Measurements from ENCODE around the gene MAPKAP1. TPM values are rescaled to one million over a fixed set of nuclear protein-coding genes. Genes with fewer than 3 reads are reported as not detected.

The MAPKAP1 gene
- total RNA-seq, 2 experiments from 2014 or later = 47.2 to 48.0 TPM

DNA sequence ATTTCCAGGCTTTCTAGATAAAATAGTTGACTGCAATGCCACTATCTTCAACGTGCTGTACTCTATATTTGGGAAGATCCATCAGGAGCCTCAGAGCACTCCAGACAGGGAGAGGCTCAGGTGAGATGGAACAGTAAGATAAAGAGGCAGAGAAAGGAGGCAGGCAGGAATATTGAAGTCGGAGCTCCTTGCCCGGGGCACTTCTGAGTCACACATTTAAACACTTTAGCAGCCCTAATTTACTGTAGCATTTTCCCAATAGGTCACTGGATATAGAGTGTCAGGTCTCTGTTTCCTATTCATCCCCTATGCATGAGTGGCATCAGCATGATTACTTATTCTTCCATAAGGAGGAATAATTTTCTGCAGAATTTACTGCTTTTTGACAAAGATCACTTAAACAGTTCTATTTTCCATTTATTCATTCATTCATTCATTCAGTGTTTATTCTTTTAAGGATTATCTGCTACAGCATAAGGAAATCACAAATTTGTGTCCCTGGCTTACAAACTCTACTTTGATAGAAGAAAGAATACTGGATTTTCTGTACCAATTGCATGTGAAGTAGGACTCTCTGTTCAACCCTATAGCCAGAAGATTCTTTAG lies 170.7 kb downstream of the MAPKAP1 start:
- peaks cover 8% of the 10 kb centered on the region for H3K36me3 Mint-ChIP-seq (ENCODE audit: low read depth)
- CTCF ChIA-PET = interaction anchor here (1.2 kb wide), 1 partner anchor 8 kb away, joined by 3 read pairs; no protein-coding TSS in a partner anchor
- H3K9me3 Mint-ChIP-seq = no peaks in the 10 kb centered on the region
- peaks cover 2% of the 10 kb centered on the region for H3K4me1 Mint-ChIP-seq
- DNase-seq = no peak
- POLR2A ChIA-PET = no interaction called here
- no peak overlapping the region for H3K27ac Mint-ChIP-seq
- no peaks in the 10 kb centered on the region for H3K27me3 Mint-ChIP-seq
- H3K4me3 Mint-ChIP-seq = no peak overlapping the region

DNA sequence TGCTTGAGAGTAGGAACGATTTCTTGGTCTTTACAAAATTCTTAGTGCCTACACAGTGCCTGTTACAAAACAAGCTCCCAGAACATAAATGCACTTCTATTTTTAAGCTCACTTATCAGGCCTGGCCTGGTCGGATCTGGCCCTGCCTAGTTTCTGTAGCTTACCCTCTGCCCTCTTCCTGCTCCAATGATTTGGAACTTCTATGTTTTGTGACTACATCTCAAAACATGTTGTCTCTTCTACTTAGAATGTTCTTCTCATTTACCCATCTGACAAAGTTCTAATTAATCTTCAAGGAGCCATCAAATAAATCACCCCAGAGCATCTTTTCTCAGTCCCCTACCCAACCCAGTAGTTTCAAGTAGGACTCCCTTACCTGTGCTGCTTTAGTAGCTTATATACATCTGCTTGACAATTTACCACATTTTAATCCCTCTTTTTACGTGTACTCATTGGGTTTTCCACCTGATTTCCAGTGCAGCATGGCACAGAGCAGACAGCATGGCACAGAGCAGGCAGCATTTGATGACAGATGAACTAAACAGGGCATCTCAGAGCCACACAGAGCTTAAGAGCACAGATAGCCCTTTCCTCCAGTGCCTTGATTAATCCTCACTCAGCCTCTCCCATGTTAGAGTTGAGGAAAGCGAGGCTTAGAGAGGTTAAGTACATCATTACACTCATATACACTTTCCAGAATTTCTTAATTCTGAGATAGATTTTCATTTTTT lies 171.9 kb downstream of the MAPKAP1 start:
- Mint-ChIP-seq H3K27me3 (no peaks in the 10 kb centered on the region), H3K27ac (no peak overlapping the region), H3K36me3 (ENCODE audit: low read depth) (no peaks in the 10 kb centered on the region), H3K4me1 (peaks cover 8% of the 10 kb centered on the region), H3K4me3 (no peak overlapping the region), H3K9me3 (no peaks in the 10 kb centered on the region)
- DNase-seq = no peak
- ChIA-PET POLR2A (no interaction called here), CTCF (interaction anchor here (1.0 to 1.2 kb wide), 2 partner anchors 9 to 127 kb away, joined by 3 to 4 read pairs; no protein-coding TSS in a partner anchor)

DNA sequence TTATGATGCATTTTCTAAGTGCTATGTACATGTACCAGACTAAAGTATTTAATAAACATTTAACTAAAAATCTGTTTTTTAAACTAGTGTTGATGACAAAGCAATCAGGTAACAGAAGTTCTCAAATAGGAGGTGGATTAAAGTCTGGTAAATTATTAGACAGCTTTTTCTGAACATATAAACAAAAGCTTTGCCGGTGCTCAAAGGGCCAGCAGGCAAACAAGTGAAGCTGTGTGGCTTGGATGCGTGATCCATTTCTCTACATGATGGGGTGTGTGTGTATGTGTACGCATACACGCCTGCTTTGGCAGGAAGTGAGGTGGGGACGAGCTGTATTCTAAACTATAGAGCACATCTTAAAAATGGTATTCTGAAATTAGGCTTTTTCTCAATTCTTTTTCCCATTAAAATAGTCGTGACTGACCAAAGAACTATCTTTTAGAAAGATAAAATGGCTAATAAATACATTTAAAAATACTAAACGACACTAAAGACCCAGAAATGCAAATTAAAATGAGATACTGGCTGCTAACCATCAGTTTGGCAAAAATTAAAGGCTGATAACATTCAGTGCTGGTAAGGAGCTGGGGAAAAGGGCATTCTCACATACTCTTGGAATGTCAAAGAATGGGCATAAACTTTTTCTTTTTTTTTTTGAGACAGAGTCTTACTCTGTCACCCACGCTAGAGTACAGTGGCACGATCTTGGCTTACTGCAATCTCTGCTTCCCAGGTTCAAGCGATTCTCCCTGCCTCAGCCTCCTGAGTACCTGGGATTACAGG lies 174.0 kb downstream of the MAPKAP1 start:
- no peaks in the 10 kb centered on the region for H3K9me3 Mint-ChIP-seq
- H3K4me1 Mint-ChIP-seq = peaks cover 18% of the 10 kb centered on the region
- ChIA-PET CTCF (interaction anchor here (1.0 kb wide), 1 partner anchor 26 kb away, joined by 3 read pairs; no protein-coding TSS in a partner anchor), POLR2A (interaction anchor here (0.6 kb wide), 1 partner anchor 1296 kb away, joined by 3 read pairs; no protein-coding TSS in a partner anchor)
- DNase-seq = no peak
- no peak overlapping the region for H3K27ac Mint-ChIP-seq
- peaks cover 2% of the 10 kb centered on the region for H3K36me3 Mint-ChIP-seq (ENCODE audit: low read depth)
- no peak overlapping the region for H3K4me3 Mint-ChIP-seq
- H3K27me3 Mint-ChIP-seq = no peaks in the 10 kb centered on the region

DNA sequence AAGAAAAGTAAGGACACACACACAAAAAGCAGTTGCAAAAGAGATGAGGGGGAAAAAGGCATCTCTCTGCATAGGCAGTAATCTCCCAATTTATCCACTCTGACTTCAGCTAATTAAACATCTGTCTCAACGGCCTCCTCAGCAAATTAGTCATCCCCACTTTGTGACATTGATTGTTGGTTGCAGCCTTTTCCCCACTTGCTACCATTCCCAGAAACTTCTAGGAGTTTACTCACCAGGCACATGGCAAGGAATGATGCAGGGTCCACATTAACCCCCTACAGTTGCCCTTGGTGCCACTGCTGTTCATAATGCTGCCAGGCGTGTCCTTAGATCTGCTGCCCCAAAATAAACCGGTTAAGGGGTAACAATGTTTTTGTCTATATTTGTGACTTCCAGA lies 174.6 kb downstream of the MAPKAP1 start:
- Mint-ChIP-seq H3K9me3 (no peaks in the 10 kb centered on the region), H3K27me3 (no peaks in the 10 kb centered on the region), H3K4me3 (no peak overlapping the region), H3K4me1 (peaks cover 22% of the 10 kb centered on the region), H3K27ac (no peak overlapping the region), H3K36me3 (ENCODE audit: low read depth) (peaks cover 2% of the 10 kb centered on the region)
- ChIA-PET CTCF (interaction anchor here (1.0 kb wide), 1 partner anchor 26 kb away, joined by 3 read pairs; no protein-coding TSS in a partner anchor), POLR2A (interaction anchor here (0.6 kb wide), 1 partner anchor 1297 kb away, joined by 3 read pairs; no protein-coding TSS in a partner anchor)
- no peak for DNase-seq

DNA sequence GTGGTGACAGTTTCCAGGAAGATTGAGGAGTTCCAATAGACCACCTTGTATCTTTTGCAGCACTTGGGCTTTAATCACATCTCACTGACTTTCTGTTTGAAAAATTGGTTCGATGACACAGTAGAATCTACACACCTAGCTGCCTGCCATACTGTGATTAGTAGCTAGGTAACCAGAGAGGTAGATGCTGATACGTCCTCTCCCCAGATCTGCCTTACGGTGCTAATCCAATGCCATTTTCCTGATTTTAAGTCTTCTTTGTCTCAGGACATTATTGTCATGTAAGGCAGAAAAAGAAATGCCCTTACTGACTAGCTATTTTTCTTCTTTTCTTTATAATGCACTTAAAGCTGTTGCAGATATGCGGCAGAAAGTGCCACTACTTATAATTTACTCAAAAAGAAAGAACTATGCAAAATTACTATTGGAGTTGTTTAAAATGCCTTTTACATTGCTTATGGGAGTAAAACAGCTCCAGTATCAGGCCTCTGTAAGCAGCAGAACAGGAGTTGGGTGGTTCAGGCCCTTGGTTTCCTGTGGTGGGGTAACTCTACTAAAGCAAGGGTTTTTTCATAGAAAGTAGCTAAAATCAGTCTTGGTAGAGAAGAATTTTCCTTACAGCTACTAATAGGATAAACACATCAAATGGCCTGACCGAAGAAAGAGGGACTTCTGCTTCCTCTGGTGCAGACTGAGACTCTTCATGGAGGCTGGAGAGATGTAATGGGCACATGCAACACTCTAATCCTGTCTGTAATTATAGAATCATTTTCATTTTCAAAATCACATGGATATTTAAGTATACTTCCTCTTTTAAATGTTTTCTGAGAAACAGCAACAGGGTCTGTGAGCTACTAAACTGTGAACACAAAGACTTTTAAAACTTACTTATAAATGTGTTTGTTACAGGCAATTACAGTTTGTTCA lies 177.2 kb downstream of the MAPKAP1 start:
- H3K9me3 Mint-ChIP-seq = no peaks in the 10 kb centered on the region
- DNase-seq = no peak
- peak overlapping the region; percentile 70 for H3K27ac Mint-ChIP-seq
- H3K36me3 Mint-ChIP-seq (ENCODE audit: low read depth) = peaks cover 2% of the 10 kb centered on the region
- no peak overlapping the region for H3K4me3 Mint-ChIP-seq
- CTCF ChIA-PET = interaction anchor here (0.7 to 1.6 kb wide), 4 partner anchors 12 to 240 kb away, joined by 3 to 5 read pairs (median 4); no protein-coding TSS in a partner anchor
- peaks cover 27% of the 10 kb centered on the region for H3K4me1 Mint-ChIP-seq
- POLR2A ChIA-PET = interaction anchor here (1.0 to 2.5 kb wide), 3 partner anchors 8 to 16 kb away, joined by 3 to 15 read pairs (median 4); no protein-coding TSS in a partner anchor
- H3K27me3 Mint-ChIP-seq = no peaks in the 10 kb centered on the region

DNA sequence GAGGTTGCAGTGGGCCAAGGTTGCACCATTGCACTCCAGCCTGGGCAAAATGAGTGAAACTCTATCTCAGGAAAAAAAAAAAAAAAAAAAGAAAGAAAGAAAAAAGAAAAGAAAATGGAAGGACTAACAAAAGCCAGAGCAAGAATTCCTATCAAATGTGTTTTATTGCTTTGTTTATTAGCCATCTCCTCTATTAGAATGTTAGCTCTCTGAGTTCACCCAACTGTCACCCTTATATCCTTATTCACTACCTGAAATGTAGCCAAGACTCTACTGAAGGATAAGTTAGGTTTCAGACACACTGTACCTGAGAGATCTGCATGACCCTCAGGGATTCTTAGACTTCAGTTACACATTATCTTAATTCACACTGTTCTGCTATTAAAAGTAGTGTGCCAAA lies 177.9 kb downstream of the MAPKAP1 start:
- Mint-ChIP-seq H3K4me1 (peaks cover 30% of the 10 kb centered on the region), H3K9me3 (no peaks in the 10 kb centered on the region), H3K27me3 (no peaks in the 10 kb centered on the region), H3K27ac (peak overlapping the region; percentile 70), H3K4me3 (no peak overlapping the region), H3K36me3 (ENCODE audit: low read depth) (peaks cover 2% of the 10 kb centered on the region)
- POLR2A ChIA-PET = interaction anchor here (1.2 to 2.5 kb wide), 2 partner anchors 7 to 15 kb away, joined by 3 to 15 read pairs; no protein-coding TSS in a partner anchor
- CTCF ChIA-PET = interaction anchor here (0.7 to 1.6 kb wide), 4 partner anchors 11 to 239 kb away, joined by 3 to 7 read pairs (median 4); no protein-coding TSS in a partner anchor
- DNase-seq = no peak

DNA sequence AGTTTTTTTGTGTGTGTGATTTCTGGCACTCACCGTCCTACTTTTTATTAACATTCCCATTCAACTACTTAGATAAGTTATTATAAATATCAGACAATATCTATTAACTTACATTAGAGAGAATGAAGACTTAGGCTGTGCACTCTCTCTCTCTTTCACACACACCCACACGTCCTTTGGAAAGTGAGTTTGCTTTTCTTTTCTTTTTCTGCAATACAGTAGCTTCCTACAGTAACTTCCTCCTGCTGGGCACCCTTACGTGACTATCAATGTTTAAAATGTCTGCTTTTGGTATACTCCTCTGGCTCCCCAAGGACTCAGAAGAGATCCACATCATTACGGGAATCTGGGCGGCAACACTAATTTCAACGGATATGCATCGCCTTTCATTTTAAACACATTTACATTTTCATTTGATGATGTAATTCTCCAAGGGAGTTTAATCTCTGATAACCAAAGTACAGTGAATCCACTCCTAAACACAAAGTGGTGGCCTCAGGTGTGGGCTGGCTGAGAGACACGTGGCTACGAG lies 179.5 kb downstream of the MAPKAP1 start:
- no peak overlapping the region for H3K27ac Mint-ChIP-seq
- peaks cover 12% of the 10 kb centered on the region for H3K36me3 Mint-ChIP-seq (ENCODE audit: low read depth)
- ChIA-PET CTCF (no interaction called here), POLR2A (no interaction called here)
- no peak overlapping the region for H3K4me3 Mint-ChIP-seq
- H3K4me1 Mint-ChIP-seq = peaks cover 41% of the 10 kb centered on the region
- no peaks in the 10 kb centered on the region for H3K9me3 Mint-ChIP-seq
- no peak for DNase-seq
- H3K27me3 Mint-ChIP-seq = no peaks in the 10 kb centered on the region

DNA sequence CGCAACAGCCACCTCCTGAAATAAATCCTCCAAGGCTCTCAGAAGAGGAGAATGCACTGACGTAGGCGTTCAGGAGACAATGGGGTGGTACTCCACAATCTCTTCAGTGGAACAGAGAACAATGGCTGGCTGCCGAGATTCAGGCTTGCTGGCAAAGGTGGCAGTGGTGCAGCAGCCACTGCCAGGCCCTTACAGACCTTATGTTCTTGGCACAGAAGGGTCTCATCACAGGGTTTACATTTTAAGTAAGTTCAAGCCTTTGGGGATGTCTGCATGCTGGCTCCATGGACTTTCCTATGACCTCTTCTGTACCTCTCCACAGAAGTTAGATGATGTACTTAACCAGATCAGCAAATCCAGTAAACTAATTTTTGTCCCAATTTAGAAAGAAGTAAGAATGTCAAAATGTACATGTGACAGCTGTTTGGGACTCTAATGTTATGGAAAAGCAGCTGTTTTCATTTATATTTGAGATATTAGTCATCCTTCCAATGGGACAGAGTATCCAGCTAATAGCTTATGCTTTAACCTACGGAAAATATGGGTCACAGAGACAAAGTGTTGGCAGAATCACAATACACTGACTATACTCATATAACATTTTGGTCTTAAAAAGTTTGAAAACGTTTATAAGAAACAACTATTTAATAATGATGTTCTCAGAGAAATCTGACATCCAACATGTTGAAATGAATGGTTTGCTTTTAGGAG lies 180.9 kb downstream of the MAPKAP1 start:
- Mint-ChIP-seq H3K27me3 (no peaks in the 10 kb centered on the region), H3K36me3 (ENCODE audit: low read depth) (peaks cover 15% of the 10 kb centered on the region), H3K4me1 (peaks cover 55% of the 10 kb centered on the region), H3K27ac (no peak overlapping the region), H3K9me3 (no peaks in the 10 kb centered on the region), H3K4me3 (no peak overlapping the region)
- DNase-seq = no peak
- ChIA-PET POLR2A (interaction anchor here (0.7 kb wide), 1 partner anchor 400 kb away, joined by 4 read pairs; no protein-coding TSS in a partner anchor), CTCF (no interaction called here)

DNA sequence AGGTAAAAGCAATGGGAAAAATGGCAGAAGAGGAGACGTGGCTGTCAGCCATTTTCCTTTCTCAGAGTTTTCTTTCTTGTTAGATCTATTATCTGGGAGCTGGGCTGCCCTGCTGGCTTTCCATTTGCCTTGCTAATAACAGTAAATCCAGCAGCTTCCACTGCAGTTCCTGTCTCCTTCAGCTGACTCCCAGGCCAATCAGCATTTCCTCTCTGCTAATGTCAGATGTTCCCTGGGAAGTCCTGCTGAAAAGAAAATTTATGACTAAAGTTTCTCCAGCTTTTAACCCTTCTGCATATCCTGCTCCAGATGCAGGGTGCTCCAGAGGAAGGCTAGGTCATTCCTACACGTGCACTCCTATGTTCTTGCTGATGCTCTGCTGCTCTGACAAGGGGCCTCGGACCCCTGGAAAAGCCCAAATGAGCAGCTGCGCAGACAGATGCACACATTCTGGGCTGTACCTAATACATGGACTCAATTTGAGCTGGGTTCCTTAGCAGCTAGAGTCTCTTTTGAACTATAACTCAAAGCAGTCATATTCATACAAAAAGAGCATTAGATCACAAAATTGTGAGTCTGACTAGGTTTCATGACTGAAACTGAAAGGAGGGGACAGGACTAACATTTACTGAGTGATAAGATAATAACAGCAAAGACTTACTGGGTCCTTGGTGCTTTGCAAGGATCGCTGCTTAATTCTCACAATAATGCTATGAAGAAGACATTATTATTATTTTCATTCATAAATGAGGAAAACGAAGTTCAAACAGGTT lies 182.2 kb downstream of the MAPKAP1 start:
- Mint-ChIP-seq H3K27me3 (no peaks in the 10 kb centered on the region), H3K4me1 (peaks cover 51% of the 10 kb centered on the region), H3K9me3 (no peaks in the 10 kb centered on the region), H3K27ac (no peak overlapping the region), H3K36me3 (ENCODE audit: low read depth) (peaks cover 18% of the 10 kb centered on the region), H3K4me3 (no peak overlapping the region)
- POLR2A ChIA-PET = no interaction called here
- CTCF ChIA-PET = interaction anchor here (1.3 kb wide), 1 partner anchor 34 kb away, joined by 3 read pairs; no protein-coding TSS in a partner anchor
- DNase-seq = no peak

DNA sequence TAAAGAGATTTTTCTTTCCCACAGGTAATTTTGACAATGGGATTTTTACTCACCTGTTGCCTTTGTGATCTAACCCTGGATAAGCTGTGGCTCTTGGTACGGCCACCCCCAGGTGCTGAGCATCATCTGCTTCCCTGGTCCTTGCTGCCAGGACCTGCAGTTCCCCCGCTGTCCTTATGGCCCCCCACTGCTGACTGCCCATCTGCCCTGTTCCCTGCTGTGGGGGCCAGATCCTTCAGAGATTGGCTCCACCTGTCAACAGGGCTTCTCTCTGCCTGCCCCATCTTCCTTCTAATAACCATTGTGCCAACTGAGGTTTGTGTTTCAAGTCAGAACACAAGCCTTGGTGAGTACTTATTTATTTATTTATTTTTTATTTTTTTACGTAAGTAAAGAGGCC lies 183.3 kb downstream of the MAPKAP1 start:
- ChIA-PET POLR2A (no interaction called here), CTCF (no interaction called here)
- Mint-ChIP-seq H3K36me3 (ENCODE audit: low read depth) (peaks cover 16% of the 10 kb centered on the region), H3K27me3 (no peaks in the 10 kb centered on the region), H3K4me3 (no peak overlapping the region), H3K27ac (peak overlapping the region; percentile 7), H3K4me1 (peaks cover 44% of the 10 kb centered on the region), H3K9me3 (no peaks in the 10 kb centered on the region)
- no peak for DNase-seq

DNA sequence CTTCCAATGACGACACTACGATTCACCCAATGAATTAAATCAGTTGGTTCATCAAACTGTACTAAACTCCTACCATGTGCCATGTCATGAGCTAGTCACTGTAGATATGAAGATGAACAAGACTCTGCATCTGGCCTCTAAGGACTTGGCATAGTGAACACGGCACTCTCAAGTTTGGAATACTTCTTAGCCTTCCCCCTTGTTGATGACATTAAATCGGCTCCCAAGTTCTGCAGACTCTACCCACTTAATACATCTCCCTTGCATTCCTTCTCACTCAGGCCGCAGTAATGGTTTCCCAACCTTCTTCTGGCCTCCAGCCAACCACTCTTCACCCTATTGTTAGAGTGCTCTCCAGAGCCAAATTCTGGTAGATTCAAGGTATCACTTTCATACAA lies 184.7 kb downstream of the MAPKAP1 start:
- no peaks in the 10 kb centered on the region for H3K9me3 Mint-ChIP-seq
- H3K27ac Mint-ChIP-seq = peak overlapping the region; percentile 89
- no peaks in the 10 kb centered on the region for H3K27me3 Mint-ChIP-seq
- DNase-seq = no peak
- peaks cover 16% of the 10 kb centered on the region for H3K36me3 Mint-ChIP-seq (ENCODE audit: low read depth)
- ChIA-PET CTCF (interaction anchor here (0.8 to 1.5 kb wide), 3 partner anchors 9 to 114 kb away, joined by 3 to 4 read pairs (median 3); no protein-coding TSS in a partner anchor), POLR2A (interaction anchor here (0.9 to 1.8 kb wide), 6 partner anchors 8 to 281 kb away, joined by 3 to 15 read pairs (median 4); partner anchors contain the start of gene MAPKAP1)
- H3K4me1 Mint-ChIP-seq = peaks cover 39% of the 10 kb centered on the region
- H3K4me3 Mint-ChIP-seq = no peak overlapping the region

Data from activated CD4-positive, alpha-beta memory T cell treated with anti-CD3 and anti-CD28 coated beads, Interleukin-2, amount 10 ng/mL, durations not matched to agents 7 days and 5 days (primary cell).